HCT116 (cell line): Measurements from ENCODE around the gene MAP7. TPM values are rescaled to one million over a fixed set of nuclear protein-coding genes. Genes with fewer than 3 reads are reported as not detected.

ENCODE experiments used
- ATAC-seq: fragments of 200-7000 bp; cut with Tn5 transposase; 2 replicates; pipeline ENCODE4 v1.9.1; 2020; ENCODE audit warnings: mild to moderate bottlenecking, moderate library complexity
- Bru-seq: library from RNA; stranded (reverse); fragments of 400-500 nt; gene quantifications from one replicate; lab custom pipeline; 2021; lab: Mats Ljungman, UMichigan
- BruChase-seq, 2 experiments: library from RNA; stranded (reverse); fragments of 400-500 nt; gene quantifications; one replicate each; lab custom pipeline; 2021; lab: Mats Ljungman, UMichigan
- BruUV-seq: library from RNA; stranded (reverse); fragments of 400-500 nt; replicated peaks from 2 replicates; lab custom pipeline; 2021; lab: Mats Ljungman, UMichigan
- CTCF ChIA-PET: fragments of 300-600 bp; sonication (Branson Sonifier 250); formaldehyde crosslinking; loops from one replicate; lab custom pipeline; 2021; ENCODE audit warnings: antibody characterized with exemption; lab: Charles Lee
- POLR2A ChIA-PET: fragments of 300-600, 350-600 bp; sonication (Branson Sonifier 250); formaldehyde crosslinking; loops from one replicate; lab custom pipeline; 2021; ENCODE audit warnings: antibody characterized with exemption; lab: Charles Lee
- RAD21 ChIA-PET, 2 experiments: fragments of 300-600 bp; sonication (Branson Sonifier 250); formaldehyde crosslinking; loops; one replicate each; lab custom pipeline; 2023; ENCODE audit warnings: low total read pairs in 2 of 2; ENCODE audit not compliant: uncharacterized antibody in 2 of 2, unreplicated experiment in 2 of 2, low non-redundant PET in 1 of 2; lab: Charles Lee
- DNase-seq: peaks from one replicate; pipeline ENCODE4 v3.0.0-alpha.2; 2010; ENCODE audit warnings: low read depth, low spot score
- H2AFZ ChIP-seq: fragments of 200-600 bp; shearing (Covaris generic), sonication (generic); 2 replicates; pipeline ENCODE4 v1.6.1; 2017; ENCODE audit warnings: low read depth, mixed run types, mixed read lengths, antibody characterized with exemption, low read length; ENCODE audit not compliant: poor library complexity, severe bottlenecking
- H3K27ac ChIP-seq: 2 replicates; pipeline ENCODE4 v1.5.1; 2012; ENCODE audit warnings: low read depth, low read length
- H3K27me3 ChIP-seq: fragments of 200-600 bp; sonication (generic); 2 replicates; pipeline ENCODE4 v1.6.1; 2016; ENCODE audit warnings: mixed run types, low read length, mixed read lengths; ENCODE audit not compliant: insufficient read depth
- H3K36me3 ChIP-seq, 2 experiments: fragments of 200-500 bp in 1 of 2; fragments of 200-600 bp in 1 of 2; sonication (Bioruptor generic) in 1 of 2; sonication (generic) in 1 of 2; 2 replicates each; pipeline versions ENCODE4 v1.5.1 to v1.6.1; 2014 to 2016; ENCODE audit warnings: low read length in 2 of 2, inconsistent platforms in 1 of 2, mixed read lengths in 1 of 2, mixed run types in 1 of 2; ENCODE audit not compliant: insufficient read depth in 2 of 2, control insufficient read depth in 1 of 2
- H3K4me1 ChIP-seq, 2 experiments: fragments of 200-600 bp in 1 of 2; sonication (generic) in 1 of 2; 2 replicates each; pipeline versions ENCODE4 v1.5.1 to v1.6.1; 2012 to 2017; ENCODE audit warnings: low read length in 2 of 2, inconsistent platforms in 1 of 2, mild to moderate bottlenecking in 1 of 2, mixed read lengths in 1 of 2, mixed run types in 1 of 2, moderate library complexity in 1 of 2; ENCODE audit not compliant: insufficient read depth in 2 of 2, control insufficient read depth in 1 of 2
- H3K4me2 ChIP-seq: fragments of 200-600 bp; sonication (generic); 2 replicates; pipeline ENCODE4 v1.6.1; 2017; ENCODE audit warnings: mixed run types, low read length, mixed read lengths
- H3K4me3 ChIP-seq, 2 experiments: fragments of 200-600 bp in 1 of 2; sonication (generic) in 1 of 2; replicated peaks in 1 of 2; 2 replicates each; pipeline ENCODE4 v1.5.1; 2011 to 2016; ENCODE audit warnings: low read length in 2 of 2, control low read depth in 1 of 2, low read depth in 1 of 2, mild to moderate bottlenecking in 1 of 2, mixed read lengths in 1 of 2, mixed run types in 1 of 2
- H3K79me2 ChIP-seq: fragments of 200-600 bp; sonication (generic); 2 replicates; pipeline ENCODE4 v1.6.1; 2017; ENCODE audit warnings: mild to moderate bottlenecking, mixed run types, low read length, moderate library complexity, mixed read lengths; ENCODE audit not compliant: insufficient read depth
- H3K9ac ChIP-seq: fragments of 200-600 bp; sonication (generic); 2 replicates; pipeline ENCODE4 v1.6.1; 2016; ENCODE audit warnings: low read length, mixed read lengths
- H3K9me2 ChIP-seq: fragments of 200-600 bp; sonication (generic), shearing (Covaris generic); 2 replicates; pipeline ENCODE4 v1.6.1; 2017; ENCODE audit warnings: mixed run types, mild to moderate bottlenecking, moderate library complexity; ENCODE audit not compliant: insufficient read depth
- H3K9me3 ChIP-seq, 2 experiments: fragments of 200-500 bp in 1 of 2; fragments of 200-600 bp in 1 of 2; sonication (Bioruptor generic) in 1 of 2; sonication (generic) in 1 of 2; 2 replicates each; pipeline ENCODE4 v1.6.1; 2014 to 2017; ENCODE audit warnings: low read length in 2 of 2, mixed read lengths in 2 of 2, inconsistent platforms in 1 of 2, low read depth in 1 of 2, mild to moderate bottlenecking in 1 of 2, mixed run types in 1 of 2, moderate library complexity in 1 of 2; ENCODE audit not compliant: control insufficient read depth in 1 of 2, insufficient read depth in 1 of 2
- H4K20me1 ChIP-seq: fragments of 200-600 bp; sonication (generic), shearing (Covaris generic); 2 replicates; pipeline ENCODE4 v1.6.1; 2017; ENCODE audit warnings: mixed run types, mild to moderate bottlenecking, moderate library complexity; ENCODE audit not compliant: insufficient read depth
- CEBPB ChIP-seq: IDR thresholded peaks from 2 replicates; pipeline ENCODE4 v1.6.1; 2012; ENCODE audit warnings: low read depth
- EGR1 ChIP-seq: IDR thresholded peaks from 2 replicates; pipeline ENCODE4 v1.6.1; 2012; ENCODE audit warnings: low read depth
- ELF1 ChIP-seq: IDR thresholded peaks from 2 replicates; pipeline ENCODE4 v1.6.1; 2012; ENCODE audit warnings: low read depth, borderline replicate concordance
- FOSL1 ChIP-seq: IDR thresholded peaks from 2 replicates; pipeline ENCODE4 v1.6.1; 2012; ENCODE audit warnings: low read depth
- JUND ChIP-seq: IDR thresholded peaks from 2 replicates; pipeline ENCODE4 v1.6.1; 2012
- POLR2A ChIP-seq: IDR thresholded peaks from 2 replicates; pipeline ENCODE4 v1.7.0; 2011; ENCODE audit warnings: borderline replicate concordance; ENCODE audit not compliant: insufficient read depth, insufficient read length; ENCODE audit errors: extremely low read depth
- RAD21 ChIP-seq: IDR thresholded peaks from 2 replicates; pipeline ENCODE4 v1.6.1; 2012; ENCODE audit warnings: low read depth, mild to moderate bottlenecking
- SP1 ChIP-seq: IDR thresholded peaks from 2 replicates; pipeline ENCODE4 v1.6.1; 2012; ENCODE audit warnings: low read depth
- SRF ChIP-seq: IDR thresholded peaks from 2 replicates; pipeline ENCODE4 v1.6.1; 2012; ENCODE audit warnings: low read depth
- TCF7L2 ChIP-seq: IDR thresholded peaks from 2 replicates; pipeline ENCODE4 v1.7.0; 2011; ENCODE audit warnings: borderline replicate concordance, inconsistent platforms; ENCODE audit not compliant: insufficient read depth, insufficient read length; ENCODE audit errors: extremely low read depth
- YY1 ChIP-seq: IDR thresholded peaks from 2 replicates; pipeline ENCODE4 v1.6.1; 2011; ENCODE audit warnings: low read length, low read depth, moderate library complexity, mild to moderate bottlenecking; ENCODE audit not compliant: insufficient replicate concordance; ENCODE audit errors: extremely low read depth
- intact Hi-C: fragments of 100-400 bp; cut with micrococcal nuclease; formaldehyde crosslinking; loops from 2 replicates; pipeline ENCODE4 v1.10.0; 2022
- long read RNA-seq: library from polyadenylated mRNA; unstranded; transcript quantifications from one replicate; pipeline ENCODE4 v2.0.0, GENCODE V29; 2021; ENCODE audit not compliant: unreplicated experiment
- polyA plus RNA-seq: library from polyadenylated mRNA; unstranded; fragments of >200 nt; gene quantifications from 2 replicates; pipeline ENCODE4 v1.2.1, GENCODE V29; 2012; ENCODE audit warnings: missing spikeins
- total RNA-seq: library from RNA; stranded (reverse); gene quantifications from one replicate; pipeline ENCODE4 v1.2.1, GENCODE V29; 2021; ENCODE audit not compliant: unreplicated experiment
- TF ChIP-seq, protein P1 (sequence below): IDR thresholded peaks from 2 replicates; pipeline ENCODE4 v1.6.1; 2012
- TF ChIP-seq, protein P2 (sequence below), 3 experiments: fragments of 200-600 bp in 1 of 3; sonication (generic) in 1 of 3; IDR thresholded peaks in 2 of 3; conservative IDR thresholded peaks in 1 of 3; 2 replicates each; pipeline ENCODE4 v1.5.1; 2012 to 2017; ENCODE audit warnings: low read depth in 2 of 3, low read length in 2 of 3, antibody characterized with exemption in 1 of 3, borderline replicate concordance in 1 of 3, control low read depth in 1 of 3, mild to moderate bottlenecking in 1 of 3, mixed read lengths in 1 of 3, mixed run types in 1 of 3, moderate library complexity in 1 of 3; ENCODE audit not compliant: insufficient read depth in 1 of 3
- TF ChIP-seq, protein P3 (sequence below): IDR thresholded peaks from 2 replicates; pipeline ENCODE4 v1.6.1; 2012; ENCODE audit warnings: low read depth
- TF ChIP-seq, protein P4 (sequence below): IDR thresholded peaks from 2 replicates; pipeline ENCODE4 v1.6.1; 2011; ENCODE audit warnings: mild to moderate bottlenecking, low read length, moderate library complexity; ENCODE audit not compliant: insufficient replicate concordance; ENCODE audit errors: extremely low read depth
- TF ChIP-seq, protein P5 (sequence below): IDR thresholded peaks from 2 replicates; pipeline ENCODE4 v1.6.1; 2012

MAP7 gene
- total RNA-seq (35.5 TPM), Bru-seq, nascent RNA (percentile 81 among the genes with signal in this experiment), BruChase-seq, experiment 1, labeled RNA remaining after a 6-hour chase (percentile 74 among the genes with signal in this experiment), BruChase-seq, experiment 2, labeled RNA remaining after a 2-hour chase (percentile 74 among the genes with signal in this experiment)
- polyA plus RNA-seq = 18.7 and 22.1 TPM in 2 replicates
- long read RNA-seq, full-length matches to known transcripts = 84 of 130 reads
- long read RNA-seq, partial matches to known transcripts = 34 of 130 reads
- long read RNA-seq, other reads (novel, unspliced or antisense) = 12 of 130 reads

DNA sequence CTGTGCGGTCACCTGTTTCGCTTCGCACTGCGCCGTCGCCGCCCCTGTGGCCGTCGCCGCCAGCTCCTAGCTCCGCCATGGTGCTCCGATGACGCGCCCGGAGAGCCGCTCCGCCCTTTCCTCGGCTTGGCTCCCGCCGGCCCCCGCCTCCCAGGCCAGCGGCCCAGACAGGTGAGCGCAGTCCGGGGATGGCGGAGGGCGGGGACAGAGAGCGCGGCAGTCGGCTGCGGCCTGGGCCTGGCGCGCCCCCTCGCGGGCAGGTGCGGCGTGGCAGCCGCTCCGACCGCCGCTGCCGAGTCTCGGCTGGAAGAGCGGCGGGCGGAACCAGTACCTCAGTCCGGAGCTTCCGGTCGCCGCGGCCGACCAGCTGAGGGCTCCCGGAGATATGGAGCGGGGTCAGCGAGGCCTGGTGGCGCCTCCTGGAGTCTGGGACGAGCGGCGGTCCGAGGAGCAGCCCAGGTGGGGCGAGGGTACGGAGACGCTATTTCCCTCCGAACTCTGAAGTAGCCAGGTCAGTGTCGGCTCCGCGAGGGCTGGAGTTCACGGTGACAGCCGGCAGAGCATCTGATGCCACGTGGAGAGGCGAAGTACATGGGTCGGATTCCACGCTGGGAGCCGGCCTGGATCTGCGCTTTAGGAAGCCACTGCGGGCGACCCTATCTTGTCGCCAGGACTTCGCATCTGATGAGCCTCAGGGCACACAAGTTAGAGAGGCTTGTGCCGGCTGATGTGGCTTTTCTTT, at the start of gene MAP7:
TSS of gene MAP7 (minus strand) at position 93 of the 742 bp plus-strand sequence. CDS start at position 79, 14 bp downstream.
- no TSS peak for BruUV-seq
- intact Hi-C loops = loop anchor here (1.0 to 10.0 kb wide), 3 partner anchors 263 to 1016 kb away; partner anchors contain the start of gene BCLAF1
- Histone ChIP-seq H2AFZ (peak within 1 kb of the TSS; percentile 71), H3K79me2 (peaks cover 37% of the 10 kb centered on the region), H3K27ac (peak within 1 kb of the TSS; percentile 69), H3K9ac (peak within 1 kb of the TSS; percentile 77), H3K4me2 (peak within 1 kb of the TSS; percentile 92), H3K4me1 (peaks cover 6 to 17% of the 10 kb centered on the region in 2 experiments; a peak in 3 of 4 replicates), H3K27me3 (no peaks in the 10 kb centered on the region), H3K9me2 (no peaks in the 10 kb centered on the region), H3K36me3 (no peaks in the 10 kb centered on the region), H3K4me3 (peak within 1 kb of the TSS; percentile 75 to 79), H3K9me3 (no peaks in the 10 kb centered on the region), H4K20me1 (no peaks in the 10 kb centered on the region)
- ChIA-PET RAD21 (interaction anchor here in 1 of 2 experiments (0.6 kb wide), 1 partner anchor 116 kb away, joined by 3 read pairs; no protein-coding TSS in a partner anchor), POLR2A (interaction anchor here (1.0 kb wide), 1 partner anchor 261 kb away, joined by 6 read pairs; the partner anchor contains the start of gene BCLAF1), CTCF (interaction anchor here (0.6 to 1.7 kb wide), 14 partner anchors 9 to 641 kb away, joined by 3 to 16 read pairs (median 4); partner anchors contain the start of gene MAP3K5)
- peak; percentile 75 for DNase-seq
- peak; percentile 96 for ATAC-seq
- TF ChIP-seq POLR2A = no peak
- 0 out of 2 replicates have a peak, but pooled peaks have one; percentile 31 for TF ChIP-seq EGR1
- no peak for TF ChIP-seq SRF
- TF ChIP-seq YY1 = peak; percentile 86
- no peak for TF ChIP-seq TCF7L2
- no peak for TF ChIP-seq CEBPB
- no peak for TF ChIP-seq FOSL1
- TF ChIP-seq, protein P1, sequence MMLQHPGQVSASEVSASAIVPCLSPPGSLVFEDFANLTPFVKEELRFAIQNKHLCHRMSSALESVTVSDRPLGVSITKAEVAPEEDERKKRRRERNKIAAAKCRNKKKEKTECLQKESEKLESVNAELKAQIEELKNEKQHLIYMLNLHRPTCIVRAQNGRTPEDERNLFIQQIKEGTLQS = no peak
- TF ChIP-seq, protein P2, sequence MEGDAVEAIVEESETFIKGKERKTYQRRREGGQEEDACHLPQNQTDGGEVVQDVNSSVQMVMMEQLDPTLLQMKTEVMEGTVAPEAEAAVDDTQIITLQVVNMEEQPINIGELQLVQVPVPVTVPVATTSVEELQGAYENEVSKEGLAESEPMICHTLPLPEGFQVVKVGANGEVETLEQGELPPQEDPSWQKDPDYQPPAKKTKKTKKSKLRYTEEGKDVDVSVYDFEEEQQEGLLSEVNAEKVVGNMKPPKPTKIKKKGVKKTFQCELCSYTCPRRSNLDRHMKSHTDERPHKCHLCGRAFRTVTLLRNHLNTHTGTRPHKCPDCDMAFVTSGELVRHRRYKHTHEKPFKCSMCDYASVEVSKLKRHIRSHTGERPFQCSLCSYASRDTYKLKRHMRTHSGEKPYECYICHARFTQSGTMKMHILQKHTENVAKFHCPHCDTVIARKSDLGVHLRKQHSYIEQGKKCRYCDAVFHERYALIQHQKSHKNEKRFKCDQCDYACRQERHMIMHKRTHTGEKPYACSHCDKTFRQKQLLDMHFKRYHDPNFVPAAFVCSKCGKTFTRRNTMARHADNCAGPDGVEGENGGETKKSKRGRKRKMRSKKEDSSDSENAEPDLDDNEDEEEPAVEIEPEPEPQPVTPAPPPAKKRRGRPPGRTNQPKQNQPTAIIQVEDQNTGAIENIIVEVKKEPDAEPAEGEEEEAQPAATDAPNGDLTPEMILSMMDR (IDR thresholded peaks at IDR 0.05 in 2 of 3, conservative IDR thresholded peaks at IDR 0.05 in 1 of 3; ENCODE audit: borderline replicate concordance in 1 of 3, insufficient read depth in 1 of 3, low read depth in 2 of 3, low read length in 2 of 3) = peak; percentile 63 to 83 (median 81)
- TF ChIP-seq, protein P3, sequence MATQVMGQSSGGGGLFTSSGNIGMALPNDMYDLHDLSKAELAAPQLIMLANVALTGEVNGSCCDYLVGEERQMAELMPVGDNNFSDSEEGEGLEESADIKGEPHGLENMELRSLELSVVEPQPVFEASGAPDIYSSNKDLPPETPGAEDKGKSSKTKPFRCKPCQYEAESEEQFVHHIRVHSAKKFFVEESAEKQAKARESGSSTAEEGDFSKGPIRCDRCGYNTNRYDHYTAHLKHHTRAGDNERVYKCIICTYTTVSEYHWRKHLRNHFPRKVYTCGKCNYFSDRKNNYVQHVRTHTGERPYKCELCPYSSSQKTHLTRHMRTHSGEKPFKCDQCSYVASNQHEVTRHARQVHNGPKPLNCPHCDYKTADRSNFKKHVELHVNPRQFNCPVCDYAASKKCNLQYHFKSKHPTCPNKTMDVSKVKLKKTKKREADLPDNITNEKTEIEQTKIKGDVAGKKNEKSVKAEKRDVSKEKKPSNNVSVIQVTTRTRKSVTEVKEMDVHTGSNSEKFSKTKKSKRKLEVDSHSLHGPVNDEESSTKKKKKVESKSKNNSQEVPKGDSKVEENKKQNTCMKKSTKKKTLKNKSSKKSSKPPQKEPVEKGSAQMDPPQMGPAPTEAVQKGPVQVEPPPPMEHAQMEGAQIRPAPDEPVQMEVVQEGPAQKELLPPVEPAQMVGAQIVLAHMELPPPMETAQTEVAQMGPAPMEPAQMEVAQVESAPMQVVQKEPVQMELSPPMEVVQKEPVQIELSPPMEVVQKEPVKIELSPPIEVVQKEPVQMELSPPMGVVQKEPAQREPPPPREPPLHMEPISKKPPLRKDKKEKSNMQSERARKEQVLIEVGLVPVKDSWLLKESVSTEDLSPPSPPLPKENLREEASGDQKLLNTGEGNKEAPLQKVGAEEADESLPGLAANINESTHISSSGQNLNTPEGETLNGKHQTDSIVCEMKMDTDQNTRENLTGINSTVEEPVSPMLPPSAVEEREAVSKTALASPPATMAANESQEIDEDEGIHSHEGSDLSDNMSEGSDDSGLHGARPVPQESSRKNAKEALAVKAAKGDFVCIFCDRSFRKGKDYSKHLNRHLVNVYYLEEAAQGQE = no peak
- TF ChIP-seq JUND = no peak
- no peak for TF ChIP-seq SP1
- peak; percentile 73 for TF ChIP-seq RAD21
- TF ChIP-seq, protein P4, sequence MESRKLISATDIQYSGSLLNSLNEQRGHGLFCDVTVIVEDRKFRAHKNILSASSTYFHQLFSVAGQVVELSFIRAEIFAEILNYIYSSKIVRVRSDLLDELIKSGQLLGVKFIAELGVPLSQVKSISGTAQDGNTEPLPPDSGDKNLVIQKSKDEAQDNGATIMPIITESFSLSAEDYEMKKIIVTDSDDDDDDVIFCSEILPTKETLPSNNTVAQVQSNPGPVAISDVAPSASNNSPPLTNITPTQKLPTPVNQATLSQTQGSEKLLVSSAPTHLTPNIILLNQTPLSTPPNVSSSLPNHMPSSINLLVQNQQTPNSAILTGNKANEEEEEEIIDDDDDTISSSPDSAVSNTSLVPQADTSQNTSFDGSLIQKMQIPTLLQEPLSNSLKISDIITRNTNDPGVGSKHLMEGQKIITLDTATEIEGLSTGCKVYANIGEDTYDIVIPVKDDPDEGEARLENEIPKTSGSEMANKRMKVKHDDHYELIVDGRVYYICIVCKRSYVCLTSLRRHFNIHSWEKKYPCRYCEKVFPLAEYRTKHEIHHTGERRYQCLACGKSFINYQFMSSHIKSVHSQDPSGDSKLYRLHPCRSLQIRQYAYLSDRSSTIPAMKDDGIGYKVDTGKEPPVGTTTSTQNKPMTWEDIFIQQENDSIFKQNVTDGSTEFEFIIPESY = no peak
- TF ChIP-seq, protein P5, sequence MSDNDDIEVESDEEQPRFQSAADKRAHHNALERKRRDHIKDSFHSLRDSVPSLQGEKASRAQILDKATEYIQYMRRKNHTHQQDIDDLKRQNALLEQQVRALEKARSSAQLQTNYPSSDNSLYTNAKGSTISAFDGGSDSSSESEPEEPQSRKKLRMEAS = peak; percentile 90
- TF ChIP-seq ELF1 = no peak
